HepG2 (cell line): Measurements from ENCODE around the gene THRB. TPM values are rescaled to one million over a fixed set of nuclear protein-coding genes. Genes with fewer than 3 reads are reported as not detected.

ENCODE experiments used
- ATAC-seq: fragments of 200-7000 bp; cut with Tn5 transposase; 3 replicates; pipeline ENCODE4 v1.9.1; 2020; ENCODE audit warnings: mild to moderate bottlenecking, moderate library complexity
- BruUV-seq: library from RNA; stranded (reverse); fragments of 400-500 nt; replicated peaks from 2 replicates; lab custom pipeline; 2021; lab: Mats Ljungman, UMichigan
- CTCF ChIA-PET: fragments of 300-600 bp; formaldehyde crosslinking; extraction: SDS; loops from one replicate; lab custom pipeline; 2021; ENCODE audit warnings: low total read pairs, inconsistent platforms, low intra/inter-chr PET ratio; lab: Yijun Ruan, JAX
- POLR2A ChIA-PET: fragments of 350-600 bp; sonication (Branson Sonifier 250); formaldehyde crosslinking; loops from one replicate; lab custom pipeline; 2020; ENCODE audit warnings: antibody characterized with exemption, inconsistent platforms; lab: Yijun Ruan, JAX
- DNase-seq: peaks from one replicate; pipeline ENCODE4 v3.0.0-alpha.2; 2015; ENCODE audit warnings: low spot score
- FAIRE-seq: peaks from 3 replicates; lab custom pipeline; 2011; peaks lifted over from hg19 to GRCh38; lab: Jason Lieb, UNC
- H2AFZ ChIP-seq: one replicate; pipeline ENCODE4 v1.6.1; 2011; ENCODE audit warnings: low read length, inconsistent platforms
- H3K27ac ChIP-seq: fragments of 300-600 bp; 3 replicates; pipeline ENCODE4 v1.8.0; 2011; ENCODE audit warnings: mixed run types, mild to moderate bottlenecking, mixed read lengths, low read length, inconsistent platforms; ENCODE audit not compliant: insufficient read depth; ENCODE audit errors: extremely low read length
- H3K27me3 ChIP-seq, 2 experiments: fragments of 200-600 bp in 1 of 2; 2 replicates in 1 of 2; 3 replicates in 1 of 2; pipeline versions ENCODE4 v1.6.0 to v1.8.0; 2011; ENCODE audit warnings: low read length in 2 of 2, mild to moderate bottlenecking in 2 of 2, moderate library complexity in 2 of 2, inconsistent platforms in 1 of 2; ENCODE audit not compliant: insufficient read depth in 2 of 2, control insufficient read depth in 1 of 2
- H3K36me3 ChIP-seq, 2 experiments: fragments of 200-600 bp in 1 of 2; replicated peaks in 1 of 2; 2 replicates in 1 of 2; 3 replicates in 1 of 2; pipeline versions ENCODE4 v1.5.1 to v1.8.0; 2011; ENCODE audit warnings: low read length in 2 of 2, inconsistent platforms in 1 of 2; ENCODE audit not compliant: insufficient read depth in 2 of 2, control insufficient read depth in 1 of 2
- H3K4me1 ChIP-seq: 2 replicates; pipeline ENCODE4 v1.5.1; 2012; ENCODE audit warnings: low read length, inconsistent platforms; ENCODE audit not compliant: insufficient read depth
- H3K4me2 ChIP-seq: 2 replicates; pipeline ENCODE4 v1.6.0; 2011; ENCODE audit warnings: low read depth, low read length, inconsistent platforms
- H3K4me3 ChIP-seq, 3 experiments: fragments of 200-600 bp in 1 of 3; sonication (generic), shearing (Covaris generic) in 1 of 3; replicated peaks in 1 of 3; 2 replicates each; pipeline ENCODE4 v1.5.1; 2011 to 2016; ENCODE audit warnings: low read length in 3 of 3, inconsistent platforms in 2 of 3, low read depth in 2 of 3, mild to moderate bottlenecking in 2 of 3, control low read depth in 1 of 3, mixed read lengths in 1 of 3; ENCODE audit not compliant: insufficient read depth in 1 of 3
- H3K79me2 ChIP-seq: one replicate; pipeline ENCODE4 v1.6.1; 2011; ENCODE audit warnings: low read length, inconsistent platforms; ENCODE audit not compliant: insufficient read depth
- H3K9ac ChIP-seq: 2 replicates; pipeline ENCODE4 v1.6.0; 2011; ENCODE audit warnings: mild to moderate bottlenecking, low read depth, low read length, inconsistent platforms; ENCODE audit not compliant: insufficient read depth
- H3K9me3 ChIP-seq: 2 replicates; pipeline ENCODE4 v1.5.1; 2012; ENCODE audit warnings: mild to moderate bottlenecking, low read length
- H4K20me1 ChIP-seq: 2 replicates; pipeline ENCODE4 v1.6.0; 2011; ENCODE audit warnings: inconsistent platforms, mild to moderate bottlenecking, low read length, moderate library complexity; ENCODE audit not compliant: insufficient read depth
- NAIF1 ChIP-seq: sonication (generic); formaldehyde crosslinking; IDR thresholded peaks from 2 replicates; pipeline ENCODE4 v1.5.0; 2020; ENCODE audit warnings: mild to moderate bottlenecking, missing genetic modification reagents, borderline replicate concordance
- NFATC3 ChIP-seq: sonication (generic); formaldehyde crosslinking; IDR thresholded peaks from 2 replicates; pipeline ENCODE4 v1.5.1; 2020; ENCODE audit warnings: mild to moderate bottlenecking, missing genetic modification reagents
- ZBTB20 ChIP-seq: sonication (generic); formaldehyde crosslinking; IDR thresholded peaks from 2 replicates; pipeline ENCODE4 v1.8.1; 2023; ENCODE audit warnings: missing genetic modification reagents, low read depth, mild to moderate bottlenecking, borderline replicate concordance
- ZFAT ChIP-seq: sonication (generic); formaldehyde crosslinking; conservative IDR thresholded peaks from 2 replicates; pipeline ENCODE4 v1.8.1; 2023; ENCODE audit warnings: missing genetic modification reagents, inconsistent platforms
- ZKSCAN1 ChIP-seq: fragments of 150-350 bp; IDR thresholded peaks from 2 replicates; pipeline ENCODE4 v1.6.1; 2014; ENCODE audit warnings: low read length
- ZNF136 ChIP-seq: sonication (generic); formaldehyde crosslinking; IDR thresholded peaks from 2 replicates; pipeline ENCODE4 v1.8.1; 2022; ENCODE audit warnings: low read depth, mild to moderate bottlenecking, moderate library complexity, missing genetic modification reagents
- ZNF781 ChIP-seq: sonication (generic); formaldehyde crosslinking; IDR thresholded peaks from 2 replicates; pipeline ENCODE4 v1.5.1; 2020; ENCODE audit warnings: borderline replicate concordance, mild to moderate bottlenecking, missing genetic modification reagents; ENCODE audit errors: not compliant biosample characterization
- WGBS: methylation state at CpG from one replicate; pipeline ENCODE4 v1.1.6; 2017; ENCODE audit warnings: low lambda C conversion rate; 5-methylcytosine and 5-hydroxymethylcytosine counted together
- in situ Hi-C: cut with HindIII; loops from 2 replicates; pipeline ENCODE4 v1.10.0; 2017; ENCODE audit warnings: low pct_unique_long_range_greater_than_20kb; ENCODE audit not compliant: extremely low pct_ligation_motif_present
- intact Hi-C: fragments of 100-400 bp; cut with micrococcal nuclease; formaldehyde crosslinking; loops from one replicate; pipeline ENCODE4 v1.10.0; 2022; ENCODE audit not compliant: unreplicated experiment
- polyA plus RNA-seq, 8 experiments: library from polyadenylated mRNA; depleted of rRNA in 3 of 8; stranded (reverse) in 7 of 8; unstranded in 1 of 8; fragments of >200 nt; fragmentation: Illumina TruSeq in 4 of 8; extraction: Trizol in 4 of 8; gene quantifications; 2 replicates each; pipeline versions ENCODE4 v1.2.1 to v1.2.3, GENCODE V29; 2011 to 2016; ENCODE audit warnings: low read depth in 4 of 8, missing spikeins in 1 of 8, mixed read lengths in 1 of 8; ENCODE audit not compliant: insufficient read depth in 1 of 8
- total RNA-seq, 5 experiments: library from RNA; depleted of rRNA; stranded (reverse); fragments of >200 nt; fragmentation: Illumina TruSeq; extraction: Trizol; gene quantifications; 2 replicates each; pipeline ENCODE4 v1.2.3, GENCODE V29; 2016; ENCODE audit warnings: low read depth in 1 of 5
- TF ChIP-seq, protein P1 (sequence below): IDR thresholded peaks from 2 replicates; pipeline ENCODE4 v1.6.1; 2016; ENCODE audit warnings: missing compliant biosample characterization, missing genetic modification reagents, borderline replicate concordance
- TF ChIP-seq, protein P2 (sequence below): sonication (generic); formaldehyde crosslinking; IDR thresholded peaks from 2 replicates; pipeline ENCODE4 v1.4.0; 2020; ENCODE audit warnings: mild to moderate bottlenecking, missing genetic modification reagents

Gene THRB
- total and polyA plus RNA-seq, 2 of the 13 experiments (the other 11 are each of a cell fraction or from before 2014, with no cell fraction given), result 4.7 to 22.7 TPM

DNA sequence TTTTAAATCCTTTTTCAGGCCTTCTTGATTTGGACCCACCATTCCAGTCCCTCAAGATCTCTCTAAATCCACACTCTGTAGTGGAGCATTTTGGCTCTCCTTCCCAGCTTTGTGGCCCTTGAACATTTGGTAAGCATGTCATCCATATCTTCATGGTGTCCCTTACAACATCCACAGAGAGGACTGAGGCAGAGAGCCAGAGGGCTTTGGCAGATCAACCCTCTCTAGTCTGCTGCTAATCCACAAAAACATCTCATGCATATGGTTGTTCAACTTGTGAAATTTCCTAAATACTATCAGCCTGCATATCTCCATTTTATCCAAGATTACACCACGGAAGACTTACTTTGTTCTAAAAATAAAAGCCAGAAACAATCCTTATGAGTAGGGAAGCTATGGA lies 23.2 kb downstream of the THRB start:
- POLR2A ChIA-PET, result no interaction called here

DNA sequence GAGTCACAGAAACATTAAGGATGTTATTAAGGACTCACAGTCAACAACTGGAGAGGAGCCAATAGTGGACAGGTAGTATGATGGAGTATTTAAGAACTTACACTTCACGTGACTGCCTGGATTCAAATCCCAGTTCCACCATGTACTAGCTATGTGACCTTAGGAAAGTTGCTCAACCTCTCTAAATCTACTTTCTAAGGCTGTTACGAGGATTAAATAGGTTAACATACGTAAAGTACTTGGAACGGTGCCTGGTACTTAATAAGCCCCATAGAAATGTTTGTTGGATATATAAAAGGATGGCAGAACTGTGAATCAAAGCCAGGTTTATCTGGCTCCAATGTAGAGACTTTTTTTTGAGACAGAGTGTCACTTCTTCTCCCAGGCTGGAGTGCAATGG lies 24.4 kb downstream of the THRB start:
- CTCF ChIA-PET, result no interaction called here
- TF ChIP-seq ZBTB20 (CRISPR knock-in tag) (no peak), NAIF1 (CRISPR knock-in tag) (no peak), ZNF136 (CRISPR knock-in tag) (no peak)
- TF ChIP-seq, protein P1, sequence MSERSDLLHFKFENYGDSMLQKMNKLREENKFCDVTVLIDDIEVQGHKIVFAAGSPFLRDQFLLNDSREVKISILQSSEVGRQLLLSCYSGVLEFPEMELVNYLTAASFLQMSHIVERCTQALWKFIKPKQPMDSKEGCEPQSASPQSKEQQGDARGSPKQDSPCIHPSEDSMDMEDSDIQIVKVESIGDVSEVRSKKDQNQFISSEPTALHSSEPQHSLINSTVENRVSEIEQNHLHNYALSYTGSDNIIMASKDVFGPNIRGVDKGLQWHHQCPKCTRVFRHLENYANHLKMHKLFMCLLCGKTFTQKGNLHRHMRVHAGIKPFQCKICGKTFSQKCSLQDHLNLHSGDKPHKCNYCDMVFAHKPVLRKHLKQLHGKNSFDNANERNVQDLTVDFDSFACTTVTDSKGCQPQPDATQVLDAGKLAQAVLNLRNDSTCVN (CRISPR knock-in tag), result no peak
- TF ChIP-seq, protein P2, sequence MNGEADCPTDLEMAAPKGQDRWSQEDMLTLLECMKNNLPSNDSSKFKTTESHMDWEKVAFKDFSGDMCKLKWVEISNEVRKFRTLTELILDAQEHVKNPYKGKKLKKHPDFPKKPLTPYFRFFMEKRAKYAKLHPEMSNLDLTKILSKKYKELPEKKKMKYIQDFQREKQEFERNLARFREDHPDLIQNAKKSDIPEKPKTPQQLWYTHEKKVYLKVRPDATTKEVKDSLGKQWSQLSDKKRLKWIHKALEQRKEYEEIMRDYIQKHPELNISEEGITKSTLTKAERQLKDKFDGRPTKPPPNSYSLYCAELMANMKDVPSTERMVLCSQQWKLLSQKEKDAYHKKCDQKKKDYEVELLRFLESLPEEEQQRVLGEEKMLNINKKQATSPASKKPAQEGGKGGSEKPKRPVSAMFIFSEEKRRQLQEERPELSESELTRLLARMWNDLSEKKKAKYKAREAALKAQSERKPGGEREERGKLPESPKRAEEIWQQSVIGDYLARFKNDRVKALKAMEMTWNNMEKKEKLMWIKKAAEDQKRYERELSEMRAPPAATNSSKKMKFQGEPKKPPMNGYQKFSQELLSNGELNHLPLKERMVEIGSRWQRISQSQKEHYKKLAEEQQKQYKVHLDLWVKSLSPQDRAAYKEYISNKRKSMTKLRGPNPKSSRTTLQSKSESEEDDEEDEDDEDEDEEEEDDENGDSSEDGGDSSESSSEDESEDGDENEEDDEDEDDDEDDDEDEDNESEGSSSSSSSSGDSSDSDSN (CRISPR knock-in tag), result no peak

More for the DNA sequence above, 23.2 kb downstream of the THRB start:
- FAIRE-seq, result no peak
- Histone ChIP-seq H3K9me3 (no peaks in the 10 kb centered on the region), H3K36me3 (no peaks in the 10 kb centered on the region; a peak in 1 of 5 replicates), H3K4me3 (no peak overlapping the region), H3K27me3 (no peaks in the 10 kb centered on the region), H3K4me2 (no peak overlapping the region), H2AFZ (no peak overlapping the region), H3K9ac (no peak overlapping the region), H3K79me2 (peaks cover 31% of the 10 kb centered on the region), H4K20me1 (no peaks in the 10 kb centered on the region), H3K4me1 (peaks cover 6% of the 10 kb centered on the region; the same call in 1 of the 2 replicates), H3K27ac (no peak overlapping the region)
- 95% methylated on average over 1 of the region's 1 CpG for WGBS
- intact Hi-C loops, result no loop called here
- CTCF ChIA-PET, result no interaction called here
- TF ChIP-seq NFATC3 (CRISPR knock-in tag) (no peak), ZKSCAN1 (no peak), ZNF781 (CRISPR knock-in tag) (no peak), ZFAT (CRISPR knock-in tag) (no peak)
- no peak for ATAC-seq
- in situ Hi-C loops, result no loop called here
- DNase-seq, result no peak
- no TSS peak for BruUV-seq

More for the DNA sequence above, 24.4 kb downstream of the THRB start:
- no peak overlapping the region for H2AFZ ChIP-seq
- intact Hi-C loops, result no loop called here
- H3K27me3 ChIP-seq, result no peaks in the 10 kb centered on the region
- no peak overlapping the region for H3K9ac ChIP-seq
- no peaks in the 10 kb centered on the region for H3K9me3 ChIP-seq
- H3K79me2 ChIP-seq, result peaks cover 22% of the 10 kb centered on the region
- no peak for FAIRE-seq
- no peak overlapping the region for H3K4me2 ChIP-seq
- POLR2A ChIA-PET, result interaction anchor here (1.8 kb wide), 1 partner anchor 19 kb away, joined by 4 read pairs; no protein-coding TSS in a partner anchor
- no peaks in the 10 kb centered on the region for H3K4me1 ChIP-seq
- 97% methylated on average over 4 of the region's 4 CpGs for WGBS
- no peak overlapping the region for H3K4me3 ChIP-seq
- no TSS peak for BruUV-seq
- ATAC-seq, result no peak
- no peak overlapping the region for H3K27ac ChIP-seq
- H4K20me1 ChIP-seq, result no peaks in the 10 kb centered on the region
- no peaks in the 10 kb centered on the region for H3K36me3 ChIP-seq
- DNase-seq, result no peak
- in situ Hi-C loops, result no loop called here
